Prostate gland (tissue), 2 donors: Measurements from ENCODE around the gene LAMTOR2.

Experiments used
- POLR2A ChIP-seq: fragments of 450-650 bp; IDR thresholded peaks from one replicate; pipeline ENCODE4 v1.6.1; 2016; ENCODE audit warnings: antibody characterized with exemption, mild to moderate bottlenecking
- POLR2AphosphoS5 ChIP-seq: sonication (generic); formaldehyde crosslinking; IDR thresholded peaks from one replicate; pipeline ENCODE4 v1.6.1; 2017; ENCODE audit warnings: antibody characterized with exemption
- TF ChIP-seq, protein P1 (sequence below), 4 experiments: fragments of 200-600 bp in 2 of 4; fragments of 450-650 bp in 2 of 4; sonication (generic) in 2 of 4; IDR thresholded peaks; 1 replicate in 3 of 4; 2 replicates in 1 of 4; pipeline ENCODE4 v1.5.1; 2016 to 2019; ENCODE audit warnings: antibody characterized with exemption in 4 of 4, mild to moderate bottlenecking in 2 of 4, moderate library complexity in 2 of 4

GRCh38 chr1:156067262-156067661 is 12.7 kb downstream of the LAMTOR2 start:
- TF ChIP-seq, protein P1, sequence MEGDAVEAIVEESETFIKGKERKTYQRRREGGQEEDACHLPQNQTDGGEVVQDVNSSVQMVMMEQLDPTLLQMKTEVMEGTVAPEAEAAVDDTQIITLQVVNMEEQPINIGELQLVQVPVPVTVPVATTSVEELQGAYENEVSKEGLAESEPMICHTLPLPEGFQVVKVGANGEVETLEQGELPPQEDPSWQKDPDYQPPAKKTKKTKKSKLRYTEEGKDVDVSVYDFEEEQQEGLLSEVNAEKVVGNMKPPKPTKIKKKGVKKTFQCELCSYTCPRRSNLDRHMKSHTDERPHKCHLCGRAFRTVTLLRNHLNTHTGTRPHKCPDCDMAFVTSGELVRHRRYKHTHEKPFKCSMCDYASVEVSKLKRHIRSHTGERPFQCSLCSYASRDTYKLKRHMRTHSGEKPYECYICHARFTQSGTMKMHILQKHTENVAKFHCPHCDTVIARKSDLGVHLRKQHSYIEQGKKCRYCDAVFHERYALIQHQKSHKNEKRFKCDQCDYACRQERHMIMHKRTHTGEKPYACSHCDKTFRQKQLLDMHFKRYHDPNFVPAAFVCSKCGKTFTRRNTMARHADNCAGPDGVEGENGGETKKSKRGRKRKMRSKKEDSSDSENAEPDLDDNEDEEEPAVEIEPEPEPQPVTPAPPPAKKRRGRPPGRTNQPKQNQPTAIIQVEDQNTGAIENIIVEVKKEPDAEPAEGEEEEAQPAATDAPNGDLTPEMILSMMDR (IDR thresholded peaks at IDR 0.05): no peak
- no peak for TF ChIP-seq POLR2AphosphoS5
- no peak for TF ChIP-seq POLR2A
